GM12872 (cell line): ENCODE data around the gene PDE4A.

Source experiments
- TF ChIP-seq, protein P1 (sequence below): IDR thresholded peaks from 3 replicates; pipeline ENCODE4 v1.5.1; 2011; ENCODE audit warnings: low read depth, mild to moderate bottlenecking, low read length, moderate library complexity; ENCODE audit not compliant: insufficient read depth

The PDE4A gene

GRCh38 chr19:10407096-10407495 lies 13.2 kb upstream of the PDE4A start:
- TF ChIP-seq, protein P1, sequence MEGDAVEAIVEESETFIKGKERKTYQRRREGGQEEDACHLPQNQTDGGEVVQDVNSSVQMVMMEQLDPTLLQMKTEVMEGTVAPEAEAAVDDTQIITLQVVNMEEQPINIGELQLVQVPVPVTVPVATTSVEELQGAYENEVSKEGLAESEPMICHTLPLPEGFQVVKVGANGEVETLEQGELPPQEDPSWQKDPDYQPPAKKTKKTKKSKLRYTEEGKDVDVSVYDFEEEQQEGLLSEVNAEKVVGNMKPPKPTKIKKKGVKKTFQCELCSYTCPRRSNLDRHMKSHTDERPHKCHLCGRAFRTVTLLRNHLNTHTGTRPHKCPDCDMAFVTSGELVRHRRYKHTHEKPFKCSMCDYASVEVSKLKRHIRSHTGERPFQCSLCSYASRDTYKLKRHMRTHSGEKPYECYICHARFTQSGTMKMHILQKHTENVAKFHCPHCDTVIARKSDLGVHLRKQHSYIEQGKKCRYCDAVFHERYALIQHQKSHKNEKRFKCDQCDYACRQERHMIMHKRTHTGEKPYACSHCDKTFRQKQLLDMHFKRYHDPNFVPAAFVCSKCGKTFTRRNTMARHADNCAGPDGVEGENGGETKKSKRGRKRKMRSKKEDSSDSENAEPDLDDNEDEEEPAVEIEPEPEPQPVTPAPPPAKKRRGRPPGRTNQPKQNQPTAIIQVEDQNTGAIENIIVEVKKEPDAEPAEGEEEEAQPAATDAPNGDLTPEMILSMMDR = no peak

DNA sequence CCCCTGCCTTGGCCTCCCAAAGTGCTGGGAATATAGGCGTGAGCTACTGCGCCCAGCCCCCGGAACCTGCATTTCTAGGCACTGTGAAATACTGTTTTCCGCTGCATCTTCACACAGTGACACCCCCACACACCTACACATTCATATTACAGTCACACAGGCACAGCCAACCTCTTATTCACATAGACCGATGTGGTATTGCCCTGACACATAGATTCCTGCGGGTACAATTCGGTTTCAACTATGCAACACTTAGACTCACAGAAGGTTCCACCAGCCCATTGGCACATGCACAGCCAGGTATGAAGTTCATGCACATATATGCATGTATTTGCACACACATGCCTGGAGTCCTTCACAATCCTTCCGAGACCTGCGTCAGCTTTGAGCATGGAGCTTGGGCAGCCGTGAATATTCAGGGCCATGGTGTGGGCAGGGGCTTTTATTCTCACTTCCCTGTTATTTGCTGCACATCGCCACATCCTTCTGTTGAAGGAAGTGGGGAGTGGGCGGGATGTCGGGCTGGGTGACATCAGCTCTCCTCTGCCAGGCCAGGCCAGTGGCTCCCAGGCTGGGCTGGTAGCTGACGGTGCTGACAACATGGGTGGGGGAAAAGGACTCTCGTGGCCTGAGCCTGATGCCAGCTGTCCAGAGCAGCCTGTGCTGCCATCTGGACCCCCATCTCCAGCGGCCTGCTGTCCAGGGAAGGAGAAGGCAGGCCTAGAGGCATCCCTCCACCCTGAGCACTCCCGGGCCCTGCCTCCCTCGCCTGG lies 11.6 kb upstream of the PDE4A start:
- TF ChIP-seq, protein P1 = no peak

DNA sequence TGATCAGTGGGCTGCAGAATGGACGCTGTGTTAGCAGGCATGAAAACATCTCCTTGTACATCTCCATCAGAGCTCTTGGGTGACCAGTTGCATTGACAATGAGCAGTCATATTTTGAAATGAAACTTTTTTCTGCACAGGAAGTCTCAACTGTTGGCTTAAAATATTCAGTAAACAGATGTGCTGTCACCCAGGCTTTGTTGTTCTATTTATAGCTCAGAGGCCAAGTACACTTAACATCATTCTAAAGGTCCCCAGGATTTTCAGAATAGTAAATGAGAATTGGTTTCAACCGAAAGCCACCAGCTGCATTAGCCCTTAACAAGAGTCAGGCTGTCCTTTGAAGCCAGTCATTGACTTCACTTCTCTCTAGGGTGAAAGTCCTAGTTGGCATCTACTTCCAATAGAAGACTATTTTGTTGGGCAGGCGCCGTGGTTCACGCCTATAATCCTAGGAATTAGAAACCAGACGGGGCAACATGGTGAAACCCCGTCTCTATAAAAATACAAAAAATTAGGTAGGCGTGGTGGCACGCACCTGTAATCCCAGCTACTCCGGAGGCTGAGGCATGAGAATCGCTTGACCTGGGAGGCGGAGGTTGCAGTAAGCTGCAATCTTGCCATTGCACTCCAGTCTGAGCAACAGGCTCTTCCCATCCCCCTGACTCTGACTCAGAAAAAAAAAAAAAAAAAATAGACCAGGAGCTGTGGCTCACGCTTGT lies 7.9 kb upstream of the PDE4A start:
- TF ChIP-seq, protein P1 = no peak

GRCh38 chr19:10416083-10416379 lies 4.3 kb upstream of the PDE4A start:
- TF ChIP-seq, protein P1 = no peak

DNA sequence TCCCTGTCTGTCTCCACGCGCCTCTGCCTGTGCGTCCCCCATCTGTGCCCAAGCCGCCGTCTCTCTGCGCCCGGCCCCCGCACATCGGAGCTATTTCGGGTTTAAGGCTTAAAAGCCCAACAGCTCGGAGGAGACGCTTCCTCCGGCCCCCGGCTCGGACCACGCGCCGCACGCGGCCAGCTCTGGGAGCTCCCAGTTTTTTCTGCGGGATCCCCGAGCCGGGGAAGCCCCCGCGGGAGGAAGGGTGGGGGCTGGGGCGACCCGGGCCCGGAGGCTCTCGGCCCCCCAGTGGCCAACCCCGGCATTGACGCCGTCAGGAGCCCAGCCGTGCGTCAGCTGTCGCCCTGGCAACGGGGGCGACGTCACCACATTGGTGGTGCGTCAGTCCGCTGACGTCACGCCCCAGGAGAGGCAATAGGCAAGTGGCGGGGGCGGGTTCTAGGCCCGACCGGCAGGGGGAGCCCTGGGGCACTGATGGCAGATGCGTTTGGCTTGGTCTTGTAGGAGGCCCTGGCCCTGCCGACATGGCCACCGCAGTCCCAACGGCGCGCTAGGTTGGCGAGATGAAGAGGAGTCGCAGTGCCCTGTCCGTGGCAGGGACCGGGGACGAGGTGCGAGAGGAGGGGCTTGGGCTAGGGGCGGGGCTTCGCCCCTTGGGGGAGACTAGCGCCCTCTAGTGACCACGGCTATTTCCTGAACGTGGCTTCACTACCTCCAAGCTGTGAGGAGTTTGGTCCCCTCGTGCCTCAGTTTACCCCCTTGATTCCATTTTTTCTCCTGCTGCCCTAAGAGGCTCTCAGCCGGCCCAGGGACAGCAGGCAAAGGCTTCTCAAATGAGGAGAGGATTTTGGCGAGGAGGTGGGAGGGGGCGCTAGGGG lies 3.7 kb upstream of the PDE4A start:
- TF ChIP-seq, protein P1 = peak; percentile 80

GRCh38 chr19:10417541-10418234 lies 2.6 kb upstream of the PDE4A start:
- TF ChIP-seq, protein P1 = no peak

GRCh38 chr19:10418235-10418484 lies 2.2 kb upstream of the PDE4A start:
- TF ChIP-seq, protein P1 = no peak
